NCI-H2029 treated with DMSO at 0.1 percent for 48 hours (cell line): Measurements from ENCODE around the gene OR52W1.

Experiments used
- DNase-seq: peaks from one replicate; lab custom pipeline; 2025; lab: John Stamatoyannopoulos, UW

The OR52W1 gene, protein sequence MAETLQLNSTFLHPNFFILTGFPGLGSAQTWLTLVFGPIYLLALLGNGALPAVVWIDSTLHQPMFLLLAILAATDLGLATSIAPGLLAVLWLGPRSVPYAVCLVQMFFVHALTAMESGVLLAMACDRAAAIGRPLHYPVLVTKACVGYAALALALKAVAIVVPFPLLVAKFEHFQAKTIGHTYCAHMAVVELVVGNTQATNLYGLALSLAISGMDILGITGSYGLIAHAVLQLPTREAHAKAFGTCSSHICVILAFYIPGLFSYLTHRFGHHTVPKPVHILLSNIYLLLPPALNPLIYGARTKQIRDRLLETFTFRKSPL

DNA sequence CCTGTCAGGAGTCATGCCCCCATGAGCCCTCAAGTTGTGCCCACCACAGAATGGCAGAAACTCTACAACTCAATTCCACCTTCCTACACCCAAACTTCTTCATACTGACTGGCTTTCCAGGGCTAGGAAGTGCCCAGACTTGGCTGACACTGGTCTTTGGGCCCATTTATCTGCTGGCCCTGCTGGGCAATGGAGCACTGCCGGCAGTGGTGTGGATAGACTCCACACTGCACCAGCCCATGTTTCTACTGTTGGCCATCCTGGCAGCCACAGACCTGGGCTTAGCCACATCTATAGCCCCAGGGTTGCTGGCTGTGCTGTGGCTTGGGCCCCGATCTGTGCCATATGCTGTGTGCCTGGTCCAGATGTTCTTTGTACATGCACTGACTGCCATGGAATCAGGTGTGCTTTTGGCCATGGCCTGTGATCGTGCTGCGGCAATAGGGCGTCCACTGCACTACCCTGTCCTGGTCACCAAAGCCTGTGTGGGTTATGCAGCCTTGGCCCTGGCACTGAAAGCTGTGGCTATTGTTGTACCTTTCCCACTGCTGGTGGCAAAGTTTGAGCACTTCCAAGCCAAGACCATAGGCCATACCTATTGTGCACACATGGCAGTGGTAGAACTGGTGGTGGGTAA is at the start of gene OR52W1:
OR52W1 (plus strand) TSS at position 51 of the 637 bp plus-strand sequence; CDS start at position 51, 0 bp downstream.
- no peak for DNase-seq

DNA sequence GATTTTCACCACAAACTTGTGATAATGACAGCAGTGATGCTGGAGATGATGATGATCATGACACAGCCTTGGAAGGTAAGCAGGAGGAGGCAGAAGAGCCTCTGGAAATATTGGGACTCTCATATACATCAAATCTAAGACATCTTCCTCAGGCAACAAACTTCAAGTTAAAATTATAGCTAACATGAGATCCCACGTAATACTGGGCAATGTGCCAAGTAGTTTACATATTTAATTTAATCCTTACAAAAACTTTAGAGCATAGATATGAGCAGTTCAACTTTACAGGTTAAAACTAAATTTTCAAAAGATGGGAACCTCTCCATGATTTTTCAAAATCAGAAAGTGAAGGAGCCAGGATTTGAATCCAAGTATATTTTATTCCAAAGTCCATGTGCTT is 47.9 kb upstream of the OR52W1 start:
- no peak for DNase-seq

DNA sequence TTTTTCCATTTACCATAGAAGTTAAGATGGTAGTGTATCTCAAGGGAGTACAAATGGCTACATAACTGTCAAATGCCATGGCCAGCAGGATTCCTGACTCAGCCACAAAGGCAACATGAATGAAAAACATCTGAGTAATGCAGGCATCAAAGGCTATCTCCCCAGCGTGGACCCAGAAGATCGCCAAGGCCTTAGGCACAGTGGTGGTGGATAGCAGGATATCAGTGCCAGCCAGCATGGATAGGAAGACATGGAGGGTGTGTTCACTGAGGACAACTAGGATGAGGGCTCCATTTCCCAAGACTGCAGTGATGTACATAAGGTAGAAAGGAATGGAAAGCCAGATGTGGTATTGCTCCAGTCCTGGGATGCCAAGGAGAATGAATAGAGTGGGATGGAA is 46.9 kb upstream of the OR52W1 start:
- DNase-seq: no peak

DNA sequence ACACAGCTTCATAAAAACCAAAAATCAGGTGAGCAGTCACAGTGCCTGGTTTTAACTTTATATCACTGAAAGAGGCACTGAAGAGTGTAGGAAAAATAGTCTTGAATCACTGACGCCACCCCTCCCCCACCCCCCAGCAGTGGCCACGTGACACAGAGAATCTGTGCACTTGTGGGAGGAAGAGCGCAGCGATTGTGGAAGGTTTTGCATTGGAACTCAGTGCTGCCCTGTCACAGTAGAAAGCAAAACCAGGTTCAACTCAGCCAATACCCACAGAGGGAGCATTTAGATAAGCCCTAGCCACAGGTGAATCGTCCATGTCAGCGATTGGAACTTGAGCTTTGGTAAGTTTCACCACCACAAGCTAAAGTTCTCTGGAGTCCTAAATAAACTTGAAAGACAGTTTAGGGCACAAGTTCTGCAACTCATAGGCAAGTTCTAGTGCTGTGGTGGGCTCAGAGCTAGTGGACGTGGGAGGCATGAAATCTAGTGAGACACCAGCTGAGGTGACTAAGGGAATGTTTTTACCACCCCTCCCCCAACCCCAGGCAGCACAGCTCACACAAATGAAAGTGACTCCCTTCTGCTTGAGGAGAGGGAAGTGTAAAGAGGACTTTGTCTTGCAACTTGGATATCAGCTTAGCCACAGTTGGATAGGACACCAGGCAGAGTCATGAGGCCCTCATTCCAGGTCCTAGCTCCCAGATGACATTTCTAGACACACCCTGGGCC is 42.2 kb upstream of the OR52W1 start:
- no peak for DNase-seq

DNA sequence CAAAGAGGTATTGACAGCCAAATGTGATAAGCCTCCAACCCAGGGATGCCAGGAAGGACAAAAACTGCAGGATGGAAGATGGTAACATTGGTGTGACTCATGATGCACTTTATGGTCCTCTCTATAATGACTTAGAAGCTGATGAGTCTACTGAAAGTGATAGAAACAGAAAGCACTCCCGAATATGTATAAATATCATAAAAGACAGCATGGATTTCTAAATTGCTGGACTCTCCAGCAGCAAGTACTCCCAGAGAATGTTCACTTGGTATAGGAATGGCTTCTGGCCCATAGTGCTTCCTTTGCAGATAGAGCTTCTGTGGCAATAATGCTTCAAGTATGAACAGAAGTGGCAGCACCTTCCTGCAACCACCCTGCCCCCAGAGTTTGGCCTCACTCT is 28.8 kb upstream of the OR52W1 start, which contains the start of gene OR52B2:
OR52B2 (minus strand) TSS at position 101 of the 400 bp plus-strand sequence; CDS start at position 101, 0 bp downstream.
- DNase-seq: no peak

DNA sequence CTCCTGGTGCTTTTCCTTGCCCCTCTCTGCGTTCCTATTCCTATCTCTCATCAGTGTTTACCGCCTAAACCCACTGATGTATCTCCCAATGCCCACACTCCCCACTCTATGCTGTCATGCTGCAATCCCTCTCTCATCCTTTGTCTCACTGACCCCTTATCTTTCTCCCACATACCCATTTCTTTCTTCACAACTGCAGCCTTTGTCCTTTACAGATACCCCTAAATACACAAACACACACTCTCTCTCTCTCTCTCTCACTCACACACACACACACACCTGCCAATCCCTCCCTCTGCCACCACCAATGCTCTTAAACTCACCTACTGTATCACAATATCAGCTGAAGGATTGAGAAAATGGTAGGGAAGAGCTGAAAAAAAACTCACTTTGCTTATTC is 23.6 kb upstream of the OR52W1 start:
- no peak for DNase-seq

DNA sequence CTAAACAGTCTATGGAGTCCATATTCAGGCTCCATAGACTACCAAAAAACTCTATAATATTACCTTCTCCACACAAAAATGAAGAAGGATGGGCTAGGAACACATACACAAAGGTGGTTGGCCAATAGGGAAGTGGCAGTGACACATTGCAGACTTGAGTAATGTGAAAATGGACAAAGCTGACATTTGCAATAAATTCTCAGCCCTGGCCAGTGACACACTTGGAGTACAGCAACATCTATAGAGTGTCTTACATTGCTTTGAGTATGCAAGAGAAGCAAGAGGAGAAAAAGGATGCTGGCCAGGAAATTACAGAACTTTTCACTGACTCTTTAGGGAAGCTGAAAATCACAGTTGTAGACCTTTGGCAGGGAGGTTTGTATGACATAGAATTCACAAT is 7.3 kb upstream of the OR52W1 start:
- no peak for DNase-seq

DNA sequence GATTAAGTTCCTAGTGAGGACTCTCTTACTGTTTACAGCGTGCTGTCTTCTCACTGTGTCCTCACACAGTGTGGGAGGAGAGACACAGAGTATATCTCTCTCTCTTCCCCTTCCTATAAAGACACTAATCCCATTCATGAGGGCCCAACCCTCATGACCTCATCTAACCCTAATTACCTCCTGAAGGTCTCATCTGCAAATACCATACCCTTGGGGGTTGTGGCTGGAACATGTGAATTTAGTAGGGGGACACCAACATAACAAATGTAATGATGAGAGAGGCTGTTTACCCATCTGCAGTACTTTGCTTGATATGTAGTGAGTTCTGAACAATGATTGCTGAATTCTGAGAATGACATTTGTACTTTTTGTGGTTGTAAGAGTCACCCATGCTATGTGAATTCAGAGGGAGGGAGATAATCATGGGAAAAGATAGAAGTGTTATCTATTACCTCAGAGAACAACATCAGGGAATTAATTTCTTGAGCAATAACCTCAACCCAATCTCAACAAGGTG is 4.9 kb upstream of the OR52W1 start:
- no peak for DNase-seq

DNA sequence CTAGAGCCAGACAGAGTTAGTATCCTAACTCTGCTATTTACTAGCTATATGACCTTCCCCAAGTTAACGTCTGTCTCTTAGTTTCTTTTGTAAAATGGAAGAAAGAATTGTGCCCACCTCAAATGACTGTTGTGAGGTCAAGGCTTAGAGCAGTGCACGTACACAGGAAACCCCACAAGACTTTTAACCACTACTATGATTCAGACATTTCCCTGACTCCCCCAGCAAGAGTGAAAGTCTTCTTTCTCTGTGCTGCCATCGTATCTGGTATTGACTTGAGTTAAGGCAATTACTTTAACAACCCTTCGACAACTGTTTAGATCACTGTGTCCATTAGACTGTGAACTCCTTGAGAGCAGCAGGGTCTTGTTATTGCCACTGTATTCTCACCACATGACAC is 2.6 kb upstream of the OR52W1 start:
- DNase-seq: no peak

DNA sequence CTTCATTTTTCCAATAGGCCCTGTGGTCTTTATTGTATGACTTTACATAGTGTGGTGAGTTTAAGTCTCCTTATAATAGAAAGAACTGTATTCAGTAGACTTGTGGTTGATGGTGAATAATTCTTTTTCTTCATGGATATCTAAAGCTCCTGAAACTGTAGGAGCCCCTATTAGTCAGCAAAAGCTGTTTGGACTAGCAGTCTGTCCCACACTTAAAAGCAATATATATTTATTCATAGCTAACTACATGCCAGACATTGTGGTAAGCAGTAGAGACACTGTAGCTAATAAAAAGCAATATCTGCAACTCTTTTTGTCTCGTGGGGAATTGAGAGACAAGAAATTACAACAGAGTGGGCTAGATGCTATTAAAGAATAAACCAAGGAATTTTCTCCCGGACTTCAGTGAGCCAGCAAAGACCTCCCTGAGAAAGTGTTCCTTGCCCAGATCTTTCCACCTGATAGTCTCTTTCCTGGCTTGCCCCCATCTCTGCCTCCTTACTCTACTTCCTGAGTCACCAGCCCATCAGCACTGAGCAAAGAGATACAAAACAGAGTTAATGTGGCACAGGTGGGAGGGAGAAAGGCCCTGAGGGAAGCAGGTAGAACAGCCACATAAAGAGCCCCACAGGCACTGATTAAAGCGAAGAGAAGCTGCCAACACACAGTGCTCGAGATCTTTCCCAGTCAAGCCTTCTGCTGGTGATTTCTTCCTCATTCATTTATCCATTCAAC is 1.4 kb upstream of the OR52W1 start:
- DNase-seq: no peak

DNA sequence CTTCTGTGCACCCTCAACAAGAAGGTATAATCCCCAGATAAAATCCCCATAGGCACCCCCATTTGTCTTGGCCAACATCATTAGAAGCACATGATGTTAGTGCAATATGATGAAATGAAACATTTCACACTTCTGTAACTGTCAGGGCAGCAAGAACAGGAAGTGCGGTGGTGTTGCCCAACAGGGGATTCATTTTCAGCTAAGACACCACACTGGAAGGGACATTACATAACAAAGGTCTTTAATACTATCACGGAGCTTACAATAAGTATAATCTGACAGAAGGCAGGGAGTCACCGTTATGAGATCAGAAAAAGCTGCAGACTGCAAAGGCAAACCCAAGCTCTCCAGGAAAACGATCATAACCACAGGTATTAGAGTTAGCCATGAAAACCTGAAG is 2.0 kb downstream of the OR52W1 start:
- no peak for DNase-seq

DNA sequence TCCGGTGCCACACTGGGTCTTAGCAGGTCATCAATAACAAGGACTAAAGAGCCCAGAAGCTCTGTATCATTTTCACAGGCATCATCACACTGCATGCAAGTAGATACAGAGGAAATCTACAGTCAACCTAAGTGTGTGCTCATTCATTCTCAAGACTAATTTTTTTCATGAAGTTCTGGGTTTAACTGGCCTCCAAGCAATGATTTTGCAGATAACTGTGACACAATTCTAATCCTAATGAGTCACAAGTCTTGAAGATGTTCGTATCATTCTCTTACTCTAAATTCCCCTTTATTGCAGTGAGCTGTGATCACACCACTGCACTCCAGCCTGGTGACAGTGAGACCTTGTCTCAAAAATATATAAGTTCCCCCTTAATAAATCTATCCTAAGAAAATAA is 2.5 kb downstream of the OR52W1 start:
- DNase-seq: no peak

DNA sequence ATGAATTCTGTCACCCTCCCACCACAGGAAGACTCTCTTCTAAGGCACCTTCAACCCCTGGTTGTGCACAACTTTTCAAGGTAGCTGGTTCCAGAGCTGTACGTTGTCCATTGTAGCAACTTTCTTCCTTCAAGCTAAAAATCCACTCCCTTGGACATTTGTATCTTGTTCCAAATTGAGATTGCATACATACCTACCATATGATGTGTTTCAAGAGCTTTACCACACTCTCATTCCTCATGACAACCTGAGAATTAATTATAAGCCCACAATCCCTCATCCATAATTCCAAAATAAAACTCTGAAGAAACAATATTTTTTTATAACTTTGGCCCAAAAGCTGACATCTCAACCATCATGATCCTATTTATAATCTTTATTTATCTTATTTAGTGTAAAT is 3.0 kb downstream of the OR52W1 start:
- DNase-seq: no peak

DNA sequence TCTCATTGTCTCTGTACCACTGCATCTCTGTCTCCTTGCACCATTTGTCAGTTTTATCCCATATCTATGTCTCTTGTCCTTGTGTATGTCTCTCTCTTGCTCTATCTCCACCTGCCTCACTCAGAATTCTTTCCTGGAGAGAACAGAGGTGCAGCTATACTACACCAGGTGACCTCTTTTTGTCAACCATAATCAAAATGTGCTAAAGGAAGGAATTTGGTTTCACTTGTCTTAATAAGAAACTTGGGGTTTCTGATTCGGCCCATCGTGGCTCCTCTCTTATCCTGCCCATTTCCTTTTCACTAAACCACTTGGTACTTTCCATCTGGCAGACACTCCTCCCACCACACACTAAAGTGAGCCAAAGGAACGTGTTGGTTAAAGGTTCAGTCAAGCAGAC is 4.3 kb downstream of the OR52W1 start:
- DNase-seq: no peak

DNA sequence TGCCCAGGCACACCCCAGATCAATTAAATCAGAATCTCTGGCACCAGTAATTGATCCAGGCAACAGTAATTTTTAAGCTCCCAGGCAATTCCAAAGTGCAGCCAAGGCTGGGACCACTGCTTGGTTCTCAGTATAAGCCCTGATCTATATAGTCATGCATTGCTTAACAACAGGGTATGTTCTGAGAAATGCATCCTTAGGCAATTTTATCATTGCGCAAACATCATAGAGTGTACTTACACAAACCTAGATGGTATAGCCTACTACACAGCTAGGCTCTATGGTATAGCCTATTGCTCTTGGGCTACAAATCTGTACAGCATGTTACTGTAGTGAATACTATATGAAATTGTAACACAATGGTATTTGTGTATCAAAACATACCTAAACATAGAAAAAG is 5.7 kb downstream of the OR52W1 start:
- DNase-seq: no peak

DNA sequence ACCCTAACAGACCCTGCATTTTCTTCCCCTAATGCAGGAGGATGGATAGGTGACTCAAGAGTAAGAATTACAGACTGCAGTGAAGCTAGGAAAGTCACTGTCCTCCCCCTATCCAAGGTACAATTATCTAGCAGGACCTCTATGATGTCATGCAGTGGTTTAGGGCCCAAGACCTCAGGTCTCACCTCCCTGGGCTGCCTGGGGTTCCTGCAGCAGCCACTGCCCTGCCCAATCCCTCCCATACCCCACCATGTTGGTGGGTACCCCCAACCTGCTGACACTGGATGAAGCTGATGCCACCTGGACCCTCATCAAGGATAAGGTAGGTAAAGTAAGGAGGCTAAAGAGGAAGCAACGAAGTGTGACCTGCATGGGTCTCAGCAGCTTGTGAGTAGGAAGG is 6.3 kb downstream of the OR52W1 start, which contains the start of gene C11orf42:
C11orf42 (plus strand) TSS at position 192 of the 400 bp plus-strand sequence; CDS start at position 251, 59 bp downstream.
- no peak for DNase-seq

DNA sequence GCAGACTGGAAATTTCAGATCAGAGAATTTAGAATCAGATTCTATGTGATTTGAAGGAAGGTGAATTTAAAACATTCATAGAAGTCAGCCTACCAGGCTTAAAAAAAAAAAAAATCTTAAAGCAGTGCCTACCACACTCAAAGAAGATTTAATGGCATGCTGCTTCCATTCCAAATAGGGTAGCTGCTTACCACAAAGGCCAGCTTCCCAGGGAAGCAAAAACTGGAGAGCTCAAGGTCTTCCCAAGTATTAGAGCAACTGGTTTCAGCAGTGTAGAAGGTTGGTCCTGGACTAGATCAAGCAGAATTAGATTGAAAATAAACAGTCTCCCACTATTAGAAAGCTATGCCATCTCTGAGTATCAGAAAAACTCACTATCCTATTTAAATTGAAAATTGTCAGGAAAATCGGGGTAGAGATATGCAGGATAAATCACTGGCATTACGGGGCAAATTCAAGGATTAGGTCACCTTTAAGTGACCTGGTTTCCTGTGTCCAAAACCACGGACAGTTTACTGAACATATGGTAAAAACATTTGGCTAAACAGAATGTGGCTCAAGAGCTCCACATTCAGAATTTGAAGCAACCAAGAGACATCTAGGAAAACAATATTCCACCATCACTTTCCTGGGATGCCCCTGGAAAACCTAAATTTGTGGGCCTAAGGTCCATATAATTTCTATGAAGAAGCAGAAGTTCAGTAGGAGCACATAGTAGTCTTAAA is 7.6 kb downstream of the OR52W1 start:
- DNase-seq: no peak

DNA sequence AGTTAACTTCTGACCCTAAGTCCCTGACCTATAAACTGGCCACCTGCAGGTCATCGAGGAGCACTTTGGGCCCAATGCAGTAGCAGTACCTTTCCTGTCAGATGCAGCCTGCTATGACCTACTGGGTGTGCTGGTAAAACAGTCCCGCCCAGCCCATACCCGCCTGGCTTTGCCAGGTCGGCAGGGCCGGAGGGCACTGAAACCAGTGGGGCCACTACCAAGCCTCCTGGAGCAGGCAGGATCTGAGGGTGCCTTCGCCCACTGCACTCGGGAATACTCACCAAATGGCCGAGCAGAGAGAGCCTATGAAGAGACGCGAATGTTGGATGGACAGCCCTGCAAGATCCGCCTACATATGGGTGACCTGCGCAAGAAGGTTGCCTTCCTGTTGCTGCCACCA is 10.8 kb downstream of the OR52W1 start:
- DNase-seq: no peak

DNA sequence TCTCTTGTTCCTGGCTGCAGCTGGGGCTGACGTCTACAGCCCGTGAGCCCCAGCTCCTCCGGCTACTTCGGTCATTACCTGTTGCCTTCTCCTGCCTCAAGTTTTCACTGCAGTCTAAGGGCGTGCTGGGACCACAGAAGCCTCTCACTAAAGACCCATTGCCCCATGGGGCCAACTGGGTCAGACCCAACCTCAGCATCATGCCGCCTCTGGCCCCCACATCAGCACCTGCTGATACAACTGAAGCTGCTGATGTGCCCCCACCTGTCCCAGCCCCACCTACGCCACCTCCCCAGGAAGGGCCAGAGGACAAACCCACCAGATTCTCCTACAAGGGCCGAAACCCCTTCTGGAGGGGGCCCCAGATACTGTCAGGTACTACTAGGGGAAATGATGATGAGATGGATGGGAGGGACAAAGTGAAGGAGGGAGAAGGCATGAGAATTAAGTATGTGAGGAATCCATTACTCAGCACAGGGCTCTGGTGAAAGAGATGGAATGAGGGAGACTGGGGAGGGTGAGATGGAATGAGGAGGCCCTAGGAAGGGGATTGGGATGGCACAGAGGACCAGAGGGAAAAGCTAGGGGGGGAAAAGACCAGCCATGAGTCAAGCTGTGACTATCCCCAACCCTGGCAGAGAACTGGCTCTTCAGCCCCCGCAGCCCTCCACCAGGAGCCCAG is 11.4 kb downstream of the OR52W1 start:
- no peak for DNase-seq

DNA sequence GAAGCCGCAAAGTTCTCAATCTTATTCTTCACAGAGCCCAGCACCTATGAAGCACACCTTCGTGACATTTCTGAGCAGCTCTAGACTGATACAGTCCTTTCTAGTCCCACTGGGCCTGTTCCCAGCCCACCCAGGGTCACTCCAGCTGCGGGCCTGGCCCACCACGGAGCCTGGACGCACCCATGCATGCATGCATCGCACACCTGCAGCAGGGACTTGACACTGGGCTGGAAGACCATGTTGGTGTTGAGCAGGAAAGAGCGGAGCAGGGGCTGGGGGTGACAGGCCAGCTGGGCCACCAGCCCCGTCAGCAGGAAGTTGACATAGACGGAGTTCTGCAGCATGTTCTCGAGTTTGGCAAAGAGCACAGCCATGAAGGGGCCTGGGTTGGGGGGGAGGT is 15.5 kb downstream of the OR52W1 start:
- DNase-seq: no peak

DNA sequence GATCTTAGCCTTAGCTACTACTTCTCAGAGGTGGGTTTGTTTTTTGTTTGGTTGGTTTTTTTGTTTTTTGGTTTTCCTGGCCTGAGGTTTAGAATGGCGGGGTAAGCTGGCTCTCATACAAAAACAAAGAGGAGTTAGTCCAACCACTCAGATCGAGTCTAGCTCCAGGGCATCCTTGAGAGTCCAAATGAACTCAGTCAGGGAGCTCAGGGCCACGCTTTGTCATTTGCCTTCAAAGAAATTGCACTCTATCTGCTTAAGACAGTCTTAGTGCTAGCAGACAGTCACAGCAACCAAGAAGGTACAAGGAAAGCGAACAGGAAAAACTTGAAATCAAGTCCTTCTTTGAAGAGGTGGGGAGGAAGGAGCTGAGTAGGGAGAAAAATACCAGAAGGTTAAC is 17.5 kb downstream of the OR52W1 start:
- DNase-seq: no peak
